Keratinocyte (primary cell): ENCODE measurements around the gene RNF125. TPM values are rescaled to one million over a fixed set of nuclear protein-coding genes. Genes with fewer than 3 reads are reported as not detected.

Experiments
- DNase-seq: peaks from one replicate; pipeline ENCODE4 v3.0.0-alpha.2; 2011; ENCODE audit warnings: low read depth, missing footprints, low spot score
- FAIRE-seq: peaks from 2 replicates; lab custom pipeline; 2011; peaks lifted over from hg19 to GRCh38; lab: Jason Lieb, UNC
- H2AFZ ChIP-seq: 2 replicates; pipeline ENCODE4 v1.6.0; 2012; ENCODE audit warnings: low read length, control low read depth, inconsistent platforms; ENCODE audit not compliant: control insufficient read depth
- H3K27ac ChIP-seq: 2 replicates; pipeline ENCODE4 v1.5.1; 2011; ENCODE audit warnings: low read length; ENCODE audit not compliant: control insufficient read depth, insufficient read depth
- H3K27me3 ChIP-seq: 3 replicates; pipeline ENCODE4 v1.6.0; 2011; ENCODE audit warnings: low read length; ENCODE audit not compliant: control insufficient read depth, insufficient read depth; ENCODE audit errors: extremely low read depth
- H3K36me3 ChIP-seq, 2 experiments: 2 replicates in 1 of 2; 3 replicates in 1 of 2; pipeline ENCODE4 v1.5.1; 2011; ENCODE audit warnings: low read length in 2 of 2, mild to moderate bottlenecking in 1 of 2; ENCODE audit not compliant: control insufficient read depth in 2 of 2, insufficient read depth in 2 of 2; ENCODE audit errors: extremely low read depth in 1 of 2
- H3K4me1 ChIP-seq: 3 replicates; pipeline ENCODE4 v1.5.1; 2011; ENCODE audit warnings: low read length; ENCODE audit not compliant: control insufficient read depth, insufficient read depth; ENCODE audit errors: extremely low read depth
- H3K4me2 ChIP-seq: 3 replicates; pipeline ENCODE4 v1.6.0; 2011; ENCODE audit warnings: low read depth, low read length; ENCODE audit not compliant: control insufficient read depth, insufficient read depth; ENCODE audit errors: extremely low read depth
- H3K4me3 ChIP-seq, 3 experiments: fragments of 200-600 bp in 1 of 3; sonication (generic) in 1 of 3; 2 replicates in 2 of 3; 3 replicates in 1 of 3; pipeline ENCODE4 v1.5.1; 2011 to 2016; ENCODE audit warnings: low read length in 3 of 3, mild to moderate bottlenecking in 3 of 3, control low read depth in 2 of 3, inconsistent platforms in 1 of 3, low read depth in 1 of 3, mixed read lengths in 1 of 3, mixed run types in 1 of 3, moderate library complexity in 1 of 3; ENCODE audit not compliant: control insufficient read depth in 2 of 3, insufficient read depth in 2 of 3; ENCODE audit errors: extremely low read depth in 1 of 3
- H3K79me2 ChIP-seq: 2 replicates; pipeline ENCODE4 v1.6.0; 2012; ENCODE audit warnings: low read length; ENCODE audit not compliant: control insufficient read depth, insufficient read depth
- H3K9ac ChIP-seq: 3 replicates; pipeline ENCODE4 v1.6.0; 2011; ENCODE audit warnings: low read length; ENCODE audit not compliant: control insufficient read depth, insufficient read depth; ENCODE audit errors: extremely low read depth
- H3K9me1 ChIP-seq: 3 replicates; pipeline ENCODE4 v1.6.0; 2011; ENCODE audit warnings: low read length; ENCODE audit not compliant: control insufficient read depth, insufficient read depth; ENCODE audit errors: extremely low read depth
- H3K9me3 ChIP-seq: 2 replicates; pipeline ENCODE4 v1.5.1; 2012; ENCODE audit warnings: low read depth, low read length; ENCODE audit not compliant: control insufficient read depth
- H4K20me1 ChIP-seq: 3 replicates; pipeline ENCODE4 v1.6.0; 2011; ENCODE audit warnings: low read length; ENCODE audit not compliant: control insufficient read depth, insufficient read depth; ENCODE audit errors: extremely low read depth
- EZH2 ChIP-seq: IDR thresholded peaks from one replicate; pipeline ENCODE4 v1.6.1; 2012; ENCODE audit warnings: inconsistent platforms, mild to moderate bottlenecking, low read length, moderate library complexity
- dilution Hi-C: fragments of 300-500 bp; cut with MboI; formaldehyde crosslinking; loops from one replicate; pipeline ENCODE4 v1.7.0; 2020; ENCODE audit warnings: low sequenced_read_pairs; ENCODE audit not compliant: extremely low pct_ligation_motif_present
- polyA plus RNA-seq, 5 experiments: library from polyadenylated mRNA; depleted of rRNA in 3 of 5; stranded (reverse) in 3 of 5; stranded (forward) in 1 of 5; unstranded in 1 of 5; fragments of >200 nt; gene quantifications; 1 replicate in 1 of 5; 2 replicates in 3 of 5; 3 replicates in 1 of 5; pipeline versions ENCODE4 v1.2.1 to v1.2.3, GENCODE V29; 2011 to 2012; ENCODE audit warnings: missing spikeins in 2 of 5, low read depth in 1 of 5, low replicate concordance in 1 of 5
- TF ChIP-seq, protein P1 (sequence below), 3 experiments: IDR thresholded peaks in 1 of 3; conservative IDR thresholded peaks in 1 of 3; optimal IDR thresholded peaks in 1 of 3; 2 replicates in 2 of 3; 3 replicates in 1 of 3; pipeline versions ENCODE3 to v1.5.1; 2011; ENCODE audit warnings: low read length in 3 of 3, mild to moderate bottlenecking in 3 of 3, moderate library complexity in 2 of 3, control low read depth in 1 of 3, inconsistent platforms in 1 of 3; ENCODE audit not compliant: insufficient read depth in 2 of 3; ENCODE audit errors: extremely low read depth in 1 of 3

RNF125 gene
- polyA plus RNA-seq, 1 donor (not counting 4 experiments of a cell fraction or from before 2014, with no cell fraction given), result 4.5 TPM

DNA sequence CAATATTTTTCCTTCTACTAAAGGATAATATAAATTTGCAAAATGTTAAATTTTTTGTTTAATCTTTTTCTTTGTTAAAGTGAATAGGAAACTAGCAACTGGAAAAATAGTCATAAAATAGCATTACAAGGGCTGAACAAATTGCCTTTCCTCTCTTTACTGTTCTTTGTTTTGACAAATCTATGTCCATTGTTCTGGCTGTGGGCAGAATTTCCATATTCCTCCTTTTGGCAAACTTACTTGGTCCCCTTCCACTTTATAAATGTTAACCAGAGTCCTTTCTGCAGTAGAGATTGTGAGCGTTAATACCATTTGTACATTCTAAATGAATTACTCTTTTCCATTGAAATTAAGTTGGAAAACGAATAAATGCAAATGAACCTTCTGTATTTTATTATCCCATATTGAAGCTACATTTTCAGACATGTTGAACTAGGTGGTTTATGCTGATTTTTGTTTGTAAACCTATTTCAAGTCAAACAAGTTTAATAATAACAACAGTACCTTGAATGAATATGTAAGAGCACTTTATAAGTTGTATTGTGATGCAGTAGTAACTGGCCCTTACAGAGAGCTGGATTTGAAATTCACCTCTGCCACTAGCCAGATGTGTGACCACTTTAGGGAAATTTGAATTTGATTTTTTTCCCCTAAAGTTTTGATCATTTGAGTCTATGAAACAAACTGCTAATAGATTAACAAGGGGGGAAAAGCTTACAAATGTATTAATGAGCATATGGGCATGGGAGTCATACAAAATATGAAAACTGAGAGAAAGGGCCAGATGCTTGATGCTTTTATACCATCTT lies 3.3 kb downstream of the RNF125 start:
- no peaks in the 10 kb centered on the region for H3K9me1 ChIP-seq
- no peak overlapping the region for H3K9ac ChIP-seq
- no peak overlapping the region for H3K27ac ChIP-seq
- no peak overlapping the region for H3K4me3 ChIP-seq
- no peaks in the 10 kb centered on the region for H3K36me3 ChIP-seq
- no peak for DNase-seq
- no peak overlapping the region for H2AFZ ChIP-seq
- TF ChIP-seq, protein P1, sequence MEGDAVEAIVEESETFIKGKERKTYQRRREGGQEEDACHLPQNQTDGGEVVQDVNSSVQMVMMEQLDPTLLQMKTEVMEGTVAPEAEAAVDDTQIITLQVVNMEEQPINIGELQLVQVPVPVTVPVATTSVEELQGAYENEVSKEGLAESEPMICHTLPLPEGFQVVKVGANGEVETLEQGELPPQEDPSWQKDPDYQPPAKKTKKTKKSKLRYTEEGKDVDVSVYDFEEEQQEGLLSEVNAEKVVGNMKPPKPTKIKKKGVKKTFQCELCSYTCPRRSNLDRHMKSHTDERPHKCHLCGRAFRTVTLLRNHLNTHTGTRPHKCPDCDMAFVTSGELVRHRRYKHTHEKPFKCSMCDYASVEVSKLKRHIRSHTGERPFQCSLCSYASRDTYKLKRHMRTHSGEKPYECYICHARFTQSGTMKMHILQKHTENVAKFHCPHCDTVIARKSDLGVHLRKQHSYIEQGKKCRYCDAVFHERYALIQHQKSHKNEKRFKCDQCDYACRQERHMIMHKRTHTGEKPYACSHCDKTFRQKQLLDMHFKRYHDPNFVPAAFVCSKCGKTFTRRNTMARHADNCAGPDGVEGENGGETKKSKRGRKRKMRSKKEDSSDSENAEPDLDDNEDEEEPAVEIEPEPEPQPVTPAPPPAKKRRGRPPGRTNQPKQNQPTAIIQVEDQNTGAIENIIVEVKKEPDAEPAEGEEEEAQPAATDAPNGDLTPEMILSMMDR (optimal IDR thresholded peaks at IDR 0.05 in 1 of 3, IDR thresholded peaks at IDR 0.05 in 1 of 3, conservative IDR thresholded peaks at IDR 0.05 in 1 of 3; ENCODE audit: extremely low read depth in 1 of 3, insufficient read depth in 2 of 3, low read length in 3 of 3), result no peak
- no peak for TF ChIP-seq EZH2
- H3K4me1 ChIP-seq, result peaks cover 4% of the 10 kb centered on the region
- H3K9me3 ChIP-seq, result no peaks in the 10 kb centered on the region
- H3K4me2 ChIP-seq, result no peak overlapping the region
- FAIRE-seq, result no peak
- H3K79me2 ChIP-seq, result no peaks in the 10 kb centered on the region
- H3K27me3 ChIP-seq, result no peaks in the 10 kb centered on the region
- dilution Hi-C loops, result no loop called here
- H4K20me1 ChIP-seq, result no peaks in the 10 kb centered on the region

DNA sequence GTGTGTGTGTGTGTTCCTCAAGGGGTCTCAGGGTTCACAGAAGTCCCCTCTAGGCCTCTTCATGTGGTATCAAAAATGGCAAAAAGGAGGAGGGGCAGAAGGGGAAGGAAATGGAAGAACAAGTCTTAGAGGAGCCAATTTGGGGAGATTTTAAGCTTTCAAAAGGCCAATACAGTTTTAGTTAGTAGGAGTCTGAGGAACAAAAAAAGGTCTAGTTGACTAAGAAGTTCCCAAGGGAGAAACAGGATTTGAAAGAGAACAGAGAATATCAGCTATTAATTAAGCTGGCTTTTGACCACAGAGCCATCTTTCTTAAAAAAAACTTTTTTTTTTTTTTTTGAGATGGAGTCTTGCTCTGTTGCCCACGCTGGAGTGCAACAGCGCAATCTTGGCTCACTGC lies 7.1 kb downstream of the RNF125 start:
- no peak overlapping the region for H3K4me2 ChIP-seq
- H3K79me2 ChIP-seq, result no peaks in the 10 kb centered on the region
- no peak overlapping the region for H3K27ac ChIP-seq
- H3K4me1 ChIP-seq, result no peaks in the 10 kb centered on the region
- no peaks in the 10 kb centered on the region for H3K36me3 ChIP-seq
- no peak for DNase-seq
- no peak overlapping the region for H3K9ac ChIP-seq
- no peaks in the 10 kb centered on the region for H4K20me1 ChIP-seq
- H2AFZ ChIP-seq, result no peak overlapping the region
- no peaks in the 10 kb centered on the region for H3K9me1 ChIP-seq
- H3K27me3 ChIP-seq, result no peaks in the 10 kb centered on the region
- dilution Hi-C loops, result no loop called here
- no peak overlapping the region for H3K4me3 ChIP-seq
- TF ChIP-seq EZH2, result no peak
- TF ChIP-seq, protein P1 (optimal IDR thresholded peaks at IDR 0.05 in 1 of 3, IDR thresholded peaks at IDR 0.05 in 1 of 3, conservative IDR thresholded peaks at IDR 0.05 in 1 of 3; ENCODE audit: extremely low read depth in 1 of 3, insufficient read depth in 2 of 3, low read length in 3 of 3), result no peak
- FAIRE-seq, result no peak
- no peaks in the 10 kb centered on the region for H3K9me3 ChIP-seq
